WERI-Rb-1 (cell line): ENCODE data around the gene TMTC1.
A peak's percentile ranks its signal among the peaks of the same experiment; 100 is the strongest.

Source experiments
- DNase-seq: peaks from one replicate; pipeline ENCODE4 v3.0.0-alpha.2; 2020
- H3K27ac ChIP-seq: fragments of 250-450 bp; sonication (Bioruptor Pico); 2 replicates; pipeline ENCODE4 v1.5.1; 2020; ENCODE audit warnings: mild to moderate bottlenecking, moderate library complexity
- H3K27me3 ChIP-seq: fragments of 250-450 bp; sonication (Bioruptor Pico); 2 replicates; pipeline ENCODE4 v1.5.1; 2021; ENCODE audit warnings: mild to moderate bottlenecking, low read depth, moderate library complexity; ENCODE audit not compliant: insufficient read depth, severe bottlenecking
- H3K36me3 ChIP-seq: fragments of 250-450 bp; sonication (Bioruptor Pico); 2 replicates; pipeline ENCODE4 v1.5.1; 2020; ENCODE audit warnings: mild to moderate bottlenecking, moderate library complexity
- H3K4me3 ChIP-seq: 2 replicates; pipeline ENCODE4 v1.5.1; 2011; ENCODE audit warnings: low read depth, mild to moderate bottlenecking, control low read depth, low read length
- H3K9me3 ChIP-seq: fragments of 250-450 bp; sonication (Bioruptor Pico); 2 replicates; pipeline ENCODE4 v1.5.1; 2021; ENCODE audit warnings: mild to moderate bottlenecking, moderate library complexity; ENCODE audit not compliant: severe bottlenecking
- TF ChIP-seq, protein P1 (sequence below): IDR thresholded peaks from 2 replicates; pipeline ENCODE4 v1.5.1; 2011; ENCODE audit warnings: low read depth, mild to moderate bottlenecking, control low read depth, inconsistent platforms, low read length

TMTC1 gene

DNA sequence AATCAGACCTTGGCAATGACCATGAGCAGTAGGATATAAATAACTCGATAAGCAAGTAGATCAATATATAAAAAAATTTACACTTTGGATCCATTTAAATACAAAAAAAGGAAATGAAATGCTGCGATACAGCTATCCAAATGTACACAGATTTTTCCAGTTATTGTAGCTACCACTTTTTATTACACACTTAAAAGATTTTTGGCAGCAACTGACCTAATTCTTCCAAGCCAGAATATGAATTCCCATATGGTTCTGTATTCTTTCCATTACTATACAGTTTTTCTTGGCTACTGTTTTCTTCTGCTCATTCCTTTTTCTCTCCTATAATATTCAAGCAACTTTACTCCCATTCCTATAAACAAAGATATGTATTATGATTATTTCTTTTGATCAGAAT lies 52.2 kb downstream of the TMTC1 start:
- DNase-seq, result no peak
- no peak overlapping the region for H3K27ac ChIP-seq
- H3K4me3 ChIP-seq, result no peak overlapping the region
- TF ChIP-seq, protein P1, sequence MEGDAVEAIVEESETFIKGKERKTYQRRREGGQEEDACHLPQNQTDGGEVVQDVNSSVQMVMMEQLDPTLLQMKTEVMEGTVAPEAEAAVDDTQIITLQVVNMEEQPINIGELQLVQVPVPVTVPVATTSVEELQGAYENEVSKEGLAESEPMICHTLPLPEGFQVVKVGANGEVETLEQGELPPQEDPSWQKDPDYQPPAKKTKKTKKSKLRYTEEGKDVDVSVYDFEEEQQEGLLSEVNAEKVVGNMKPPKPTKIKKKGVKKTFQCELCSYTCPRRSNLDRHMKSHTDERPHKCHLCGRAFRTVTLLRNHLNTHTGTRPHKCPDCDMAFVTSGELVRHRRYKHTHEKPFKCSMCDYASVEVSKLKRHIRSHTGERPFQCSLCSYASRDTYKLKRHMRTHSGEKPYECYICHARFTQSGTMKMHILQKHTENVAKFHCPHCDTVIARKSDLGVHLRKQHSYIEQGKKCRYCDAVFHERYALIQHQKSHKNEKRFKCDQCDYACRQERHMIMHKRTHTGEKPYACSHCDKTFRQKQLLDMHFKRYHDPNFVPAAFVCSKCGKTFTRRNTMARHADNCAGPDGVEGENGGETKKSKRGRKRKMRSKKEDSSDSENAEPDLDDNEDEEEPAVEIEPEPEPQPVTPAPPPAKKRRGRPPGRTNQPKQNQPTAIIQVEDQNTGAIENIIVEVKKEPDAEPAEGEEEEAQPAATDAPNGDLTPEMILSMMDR, result no peak
- no peaks in the 10 kb centered on the region for H3K36me3 ChIP-seq
- no peaks in the 10 kb centered on the region for H3K27me3 ChIP-seq
- H3K9me3 ChIP-seq, result no peaks in the 10 kb centered on the region

- Histone ChIP-seq H3K9me3 (no peaks in the 10 kb centered on the region), H3K36me3 (no peaks in the 10 kb centered on the region), H3K4me3 (no peak overlapping the region), H3K27me3 (no peaks in the 10 kb centered on the region), H3K27ac (no peak overlapping the region)
- DNase-seq, result no peak
- TF ChIP-seq, protein P1, result no peak
Measured at GRCh38 chr12:29730481-29730880, 53.3 kb downstream of the TMTC1 start.

GRCh38 chr12:29728030-29728429 lies 55.7 kb downstream of the TMTC1 start:
- TF ChIP-seq, protein P1, result no peak
- no peaks in the 10 kb centered on the region for H3K9me3 ChIP-seq
- no peak overlapping the region for H3K27ac ChIP-seq

DNA sequence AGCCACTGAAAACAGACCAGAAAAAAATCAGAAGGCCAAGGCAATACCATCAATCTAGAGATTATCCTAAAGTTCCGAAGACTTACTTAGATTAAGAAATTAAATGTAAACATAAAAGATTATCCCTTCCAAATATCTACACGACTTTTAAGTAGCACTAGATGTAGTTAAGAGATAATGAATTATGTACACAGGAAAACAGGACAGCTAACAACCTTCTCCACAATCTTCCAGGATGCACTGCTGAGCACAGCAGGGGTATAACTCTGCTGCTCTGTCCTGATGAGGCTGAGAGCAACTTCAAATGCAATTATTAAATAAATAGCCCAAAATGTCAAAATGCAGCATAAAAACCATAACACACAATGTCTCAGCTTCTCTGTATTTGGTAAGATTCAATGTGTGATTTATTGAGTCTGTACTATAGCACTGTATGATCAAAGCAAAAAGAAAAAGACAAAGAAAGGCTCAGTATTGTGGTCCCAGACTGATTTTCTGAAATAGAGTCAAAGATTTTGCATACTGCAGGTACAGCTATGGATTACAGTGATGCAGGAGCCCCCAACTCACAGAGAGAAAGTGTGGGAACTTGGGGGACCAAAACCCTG lies 56.9 kb downstream of the TMTC1 start:
- no peak for DNase-seq
- Histone ChIP-seq H3K27ac (no peak overlapping the region), H3K9me3 (no peaks in the 10 kb centered on the region), H3K36me3 (no peaks in the 10 kb centered on the region), H3K4me3 (no peak overlapping the region), H3K27me3 (no peaks in the 10 kb centered on the region)
- TF ChIP-seq, protein P1, result no peak

More at GRCh38 chr12:29728030-29728429, 55.7 kb downstream of the TMTC1 start:
- H3K36me3 ChIP-seq, result no peaks in the 10 kb centered on the region
- DNase-seq, result peak; percentile 56
- no peak overlapping the region for H3K4me3 ChIP-seq
- H3K27me3 ChIP-seq, result no peaks in the 10 kb centered on the region

GRCh38 chr12:29726321-29726692 lies 57.4 kb downstream of the TMTC1 start:
- no peaks in the 10 kb centered on the region for H3K9me3 ChIP-seq
- H3K27me3 ChIP-seq, result no peaks in the 10 kb centered on the region
- TF ChIP-seq, protein P1, result no peak
- no peak overlapping the region for H3K27ac ChIP-seq
- H3K36me3 ChIP-seq, result no peaks in the 10 kb centered on the region
- DNase-seq, result no peak
- no peak overlapping the region for H3K4me3 ChIP-seq
